K562 (cell line): Measurements from ENCODE around the gene OSBP2. TPM values are rescaled to one million over a fixed set of nuclear protein-coding genes. Genes with fewer than 3 reads are reported as not detected.

Experiments used
- ATAC-seq: fragments of 200-7000 bp; cut with Tn5 transposase; 3 replicates; pipeline ENCODE4 v1.9.1; 2020; ENCODE audit warnings: moderate library complexity
- BruUV-seq: library from RNA; stranded (reverse); fragments of 400-500 nt; replicated peaks from 2 replicates; lab custom pipeline; 2021; lab: Mats Ljungman, UMichigan
- CTCF ChIA-PET: fragments of 300-600 bp; formaldehyde crosslinking; extraction: SDS; loops from one replicate; lab custom pipeline; 2021; ENCODE audit warnings: low intra/inter-chr PET ratio; lab: Yijun Ruan, JAX
- POLR2A ChIA-PET: fragments of 300-600, 350-650 bp; sonication (Branson Sonifier 250); formaldehyde crosslinking; extraction: SDS; loops from one replicate; lab custom pipeline; 2021; ENCODE audit warnings: antibody characterized with exemption, inconsistent platforms; lab: Yijun Ruan, JAX
- DNase-seq, 4 experiments: peaks; one replicate each; pipeline versions ENCODE4 v3.0.0 to v3.0.0-alpha.2; 2011 to 2018; ENCODE audit warnings: low spot score in 3 of 4, mixed read lengths in 3 of 4; ENCODE audit errors: extremely low read depth in 1 of 4
- FAIRE-seq: peaks from 2 replicates; lab custom pipeline; 2011; peaks lifted over from hg19 to GRCh38; lab: Jason Lieb, UNC
- H2AFZ ChIP-seq: 2 replicates; pipeline ENCODE4 v1.6.0; 2011; ENCODE audit warnings: low read depth, low read length, control low read depth, inconsistent platforms
- H3K27ac ChIP-seq: fragments of 200-600 bp; 3 replicates; pipeline ENCODE4 v1.8.0; 2011; ENCODE audit warnings: low read depth, mild to moderate bottlenecking, control low read depth, inconsistent platforms, low read length, moderate library complexity, mixed read lengths; ENCODE audit errors: extremely low read depth
- H3K27me3 ChIP-seq, 2 experiments: fragments of 300-600 bp in 1 of 2; 2 replicates in 1 of 2; 3 replicates in 1 of 2; pipeline versions ENCODE4 v1.6.0 to v1.8.0; 2011; ENCODE audit warnings: inconsistent platforms in 2 of 2, low read length in 2 of 2, mild to moderate bottlenecking in 1 of 2, mixed read lengths in 1 of 2, moderate library complexity in 1 of 2; ENCODE audit not compliant: control insufficient read depth in 2 of 2, insufficient read depth in 2 of 2
- H3K36me3 ChIP-seq: fragments of 300-600 bp; 3 replicates; pipeline ENCODE4 v1.8.0; 2011; ENCODE audit warnings: mild to moderate bottlenecking, low read length, inconsistent platforms; ENCODE audit not compliant: control insufficient read depth, insufficient read depth
- H3K4me1 ChIP-seq, 2 experiments: fragments of 200-600 bp in 1 of 2; replicated peaks in 1 of 2; 2 replicates in 1 of 2; 3 replicates in 1 of 2; pipeline versions ENCODE4 v1.5.1 to v1.8.0; 2011; ENCODE audit warnings: inconsistent platforms in 2 of 2, low read length in 2 of 2, mild to moderate bottlenecking in 1 of 2, mixed read lengths in 1 of 2, moderate library complexity in 1 of 2; ENCODE audit not compliant: control insufficient read depth in 2 of 2, insufficient read depth in 2 of 2
- H3K4me2 ChIP-seq: 2 replicates; pipeline ENCODE4 v1.6.1; 2011; ENCODE audit warnings: low read length, control low read depth, inconsistent platforms, mixed read lengths; ENCODE audit not compliant: insufficient read depth
- H3K4me3 ChIP-seq: fragments of 200-600 bp; sonication (generic), shearing (Covaris generic); 2 replicates; pipeline ENCODE4 v1.5.1; 2016; ENCODE audit warnings: control low read depth, inconsistent platforms
- H3K79me2 ChIP-seq: fragments of 200-600 bp; 3 replicates; pipeline ENCODE4 v1.8.0; 2011; ENCODE audit warnings: low read length, inconsistent platforms; ENCODE audit not compliant: control insufficient read depth, insufficient read depth
- H3K9ac ChIP-seq, 2 experiments: 2 replicates each; pipeline versions ENCODE4 v1.6.0 to v1.6.1; 2011; ENCODE audit warnings: low read depth in 2 of 2, low read length in 2 of 2, control low read depth in 1 of 2, inconsistent platforms in 1 of 2, mild to moderate bottlenecking in 1 of 2, mixed read lengths in 1 of 2; ENCODE audit not compliant: insufficient read depth in 1 of 2
- H3K9me1 ChIP-seq: one replicate; pipeline ENCODE4 v1.6.0; 2011; ENCODE audit warnings: inconsistent platforms, mild to moderate bottlenecking, low read length, moderate library complexity; ENCODE audit not compliant: control insufficient read depth, insufficient read depth
- H3K9me3 ChIP-seq: replicated peaks from 2 replicates; pipeline ENCODE4 v1.5.1; 2011; ENCODE audit warnings: low read depth, low read length, inconsistent platforms; ENCODE audit not compliant: control insufficient read depth, insufficient read depth
- H4K20me1 ChIP-seq: replicated peaks from 2 replicates; pipeline ENCODE4 v1.6.1; 2011; ENCODE audit warnings: low read length, inconsistent platforms, mixed read lengths; ENCODE audit not compliant: control insufficient read depth, insufficient read depth
- ETV6 ChIP-seq, 3 experiments: fragments of 150-350 bp in 1 of 3; sonication (generic) in 1 of 3; formaldehyde crosslinking in 1 of 3; IDR thresholded peaks; 2 replicates each; pipeline versions ENCODE4 v1.6.1 to v1.8.0; 2014 to 2022; ENCODE audit warnings: borderline replicate concordance in 2 of 3, low read depth in 2 of 3, antibody characterized with exemption in 1 of 3, low read length in 1 of 3, mild to moderate bottlenecking in 1 of 3, missing genetic modification reagents in 1 of 3
- FOXP1 ChIP-seq: sonication (generic); formaldehyde crosslinking; IDR thresholded peaks from 2 replicates; pipeline ENCODE4 v1.8.0; 2022; ENCODE audit warnings: mild to moderate bottlenecking, missing genetic modification reagents
- HMG20A ChIP-seq: fragments of 450-650 bp; formaldehyde crosslinking; conservative IDR thresholded peaks from 2 replicates; pipeline ENCODE4 v1.4.0; 2020; ENCODE audit warnings: mild to moderate bottlenecking, mixed read lengths
- MTA2 ChIP-seq: fragments of 450-650 bp; IDR thresholded peaks from 2 replicates; pipeline ENCODE4 v1.6.1; 2016; ENCODE audit warnings: low read depth
- POLR2AphosphoS2 ChIP-seq: IDR thresholded peaks from 2 replicates; pipeline ENCODE4 v1.6.1; 2012; ENCODE audit warnings: low read length, improper control_type of control experiment
- YY1 ChIP-seq, 3 experiments: IDR thresholded peaks; 2 replicates each; pipeline ENCODE4 v1.6.1; 2011; ENCODE audit warnings: low read length in 2 of 3, mild to moderate bottlenecking in 2 of 3, moderate library complexity in 2 of 3, borderline replicate concordance in 1 of 3, control low read depth in 1 of 3, low read depth in 1 of 3; ENCODE audit not compliant: insufficient read depth in 3 of 3, insufficient replicate concordance in 2 of 3, control insufficient read depth in 1 of 3, insufficient read length in 1 of 3; ENCODE audit errors: extremely low read depth in 1 of 3
- ZNF324 ChIP-seq: fragments of 250-450 bp; sonication (Bioruptor Pico); IDR thresholded peaks from 2 replicates; pipeline ENCODE4 v1.4.0; 2020; ENCODE audit warnings: mild to moderate bottlenecking
- WGBS: fragments of 100-300 bp; shearing (Covaris generic); methylation state at CpG from one replicate; pipeline ENCODE4 v1.1.6; 2016; ENCODE audit warnings: low coverage, mixed read lengths; ENCODE audit not compliant: insufficient coverage; ENCODE audit errors: missing lambda C conversion rate; 5-methylcytosine and 5-hydroxymethylcytosine counted together
- in situ Hi-C: fragments of 300-500 bp; cut with MboI; formaldehyde crosslinking; loops from 4 replicates; pipeline ENCODE4 v1.15.0; 2018; ENCODE audit warnings: inconsistent platforms, mixed read lengths
- intact Hi-C: fragments of 100-400 bp; cut with micrococcal nuclease; formaldehyde crosslinking; loops from 2 replicates; pipeline ENCODE4 v1.14.2; 2022
- polyA plus RNA-seq, 8 experiments: library from polyadenylated mRNA; depleted of rRNA in 4 of 8; stranded (reverse) in 5 of 8; unstranded in 3 of 8; fragments of >200 nt; fragmentation: Nextera tagmentation in 2 of 8; fragmentation: Illumina TruSeq in 1 of 8; extraction: Ambion mirVana in 2 of 8; extraction: Trizol in 1 of 8; gene quantifications; 2 replicates each; pipeline versions ENCODE4 v1.2.1 to v1.2.3, GENCODE V29; 2011 to 2014; ENCODE audit warnings: inconsistent platforms in 1 of 8, missing spikeins in 1 of 8
- total RNA-seq, 7 experiments: library from RNA; depleted of rRNA in 6 of 7; stranded (reverse); fragments of >200 nt in 6 of 7; fragmentation: Illumina TruSeq in 2 of 7; extraction: Trizol in 2 of 7; gene quantifications; 2 replicates each; pipeline versions ENCODE4 v1.2.1 to v1.2.3, GENCODE V29; 2011 to 2021; ENCODE audit warnings: low replicate concordance in 1 of 7
- TF ChIP-seq, protein P1 (sequence below): fragments of 250-450 bp; sonication (Bioruptor Pico); IDR thresholded peaks from 2 replicates; pipeline ENCODE4 v1.4.0; 2020
- TF ChIP-seq, protein P2 (sequence below): IDR thresholded peaks from 2 replicates; pipeline ENCODE4 v1.6.1; 2014; ENCODE audit warnings: antibody characterized with exemption
- TF ChIP-seq, protein P3 (sequence below): fragments of 450-650 bp; IDR thresholded peaks from 2 replicates; pipeline ENCODE4 v1.6.1; 2018; ENCODE audit warnings: mild to moderate bottlenecking, low read depth; ENCODE audit not compliant: partially characterized antibody
- TF ChIP-seq, protein P4 (sequence below): sonication (generic); formaldehyde crosslinking; IDR thresholded peaks from 2 replicates; pipeline ENCODE4 v1.8.0; 2023; ENCODE audit warnings: mild to moderate bottlenecking, missing genetic modification reagents
- TF ChIP-seq, protein P5 (sequence below): fragments of 450-650 bp; IDR thresholded peaks from 2 replicates; pipeline ENCODE4 v1.6.1; 2016

The OSBP2 gene
- total and polyA plus RNA-seq, 9 of the 15 experiments (the other 6 are each of a cell fraction or from before 2014, with no cell fraction given) = 0.52 to 29.5 (median 21.6) TPM

DNA sequence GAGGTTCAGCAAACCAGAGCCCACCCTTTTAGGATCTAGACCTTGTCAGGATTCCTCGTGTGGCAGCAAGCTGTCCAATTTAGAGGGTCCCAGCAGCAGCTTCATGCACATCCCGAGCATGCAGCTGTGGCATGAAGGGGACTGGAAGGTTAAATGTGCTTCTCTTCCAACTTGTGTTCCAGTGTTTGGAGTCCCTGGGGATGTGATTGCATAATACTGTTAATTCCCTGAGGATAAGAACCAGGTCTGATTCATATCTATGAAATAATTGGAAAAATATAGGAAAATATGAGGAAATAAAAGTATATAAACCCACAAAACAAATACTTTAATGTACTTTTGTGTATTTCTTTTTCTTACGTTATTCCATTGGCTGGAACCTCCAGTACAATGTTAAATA is 143.4 kb downstream of the OSBP2 start:
- H3K36me3 ChIP-seq = no peaks in the 10 kb centered on the region
- H3K9me3 ChIP-seq = no peaks in the 10 kb centered on the region
- no peak for ATAC-seq
- FAIRE-seq = no peak
- BruUV-seq = no TSS peak
- POLR2A ChIA-PET = interaction anchor here (1.2 kb wide), 1 partner anchor 71 kb away, joined by 4 read pairs; no protein-coding TSS in a partner anchor
- H2AFZ ChIP-seq = no peak overlapping the region
- H4K20me1 ChIP-seq = no peaks in the 10 kb centered on the region
- H3K27ac ChIP-seq = no peak overlapping the region
- H3K4me1 ChIP-seq = no peaks in the 10 kb centered on the region; a peak in 1 of 5 replicates
- no peak overlapping the region for H3K4me3 ChIP-seq
- H3K4me2 ChIP-seq = no peak overlapping the region
- in situ Hi-C loops (no loop called here), intact Hi-C loops (no loop called here)
- no peaks in the 10 kb centered on the region for H3K9me1 ChIP-seq
- CTCF ChIA-PET = no interaction called here
- peaks cover 0 to 4% of the 10 kb centered on the region in 2 experiments; a peak in 2 of 5 replicates for H3K27me3 ChIP-seq
- WGBS = 3% methylated on average over 3 of the region's 3 CpGs
- no peaks in the 10 kb centered on the region for H3K79me2 ChIP-seq
- DNase-seq = no peak
- no peak overlapping the region for H3K9ac ChIP-seq
- TF ChIP-seq MTA2 = no peak
- TF ChIP-seq, protein P1, sequence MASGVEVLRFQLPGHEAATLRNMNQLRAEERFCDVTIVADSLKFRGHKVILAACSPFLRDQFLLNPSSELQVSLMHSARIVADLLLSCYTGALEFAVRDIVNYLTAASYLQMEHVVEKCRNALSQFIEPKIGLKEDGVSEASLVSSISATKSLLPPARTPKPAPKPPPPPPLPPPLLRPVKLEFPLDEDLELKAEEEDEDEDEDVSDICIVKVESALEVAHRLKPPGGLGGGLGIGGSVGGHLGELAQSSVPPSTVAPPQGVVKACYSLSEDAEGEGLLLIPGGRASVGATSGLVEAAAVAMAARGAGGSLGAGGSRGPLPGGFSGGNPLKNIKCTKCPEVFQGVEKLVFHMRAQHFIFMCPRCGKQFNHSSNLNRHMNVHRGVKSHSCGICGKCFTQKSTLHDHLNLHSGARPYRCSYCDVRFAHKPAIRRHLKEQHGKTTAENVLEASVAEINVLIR (CRISPR knock-in tag) = no peak
- TF ChIP-seq YY1 (IDR thresholded peaks at IDR 0.05; ENCODE audit: borderline replicate concordance in 1 of 3, control insufficient read depth in 1 of 3, extremely low read depth in 1 of 3, insufficient read depth in 3 of 3, insufficient read length in 1 of 3, insufficient replicate concordance in 2 of 3, low read depth in 1 of 3, low read length in 2 of 3) = no peak
- TF ChIP-seq ETV6 (IDR thresholded peaks at IDR 0.05; ENCODE audit: borderline replicate concordance in 1 of 2, low read depth in 2 of 2, low read length in 1 of 2) = no peak
- TF ChIP-seq ETV6 (CRISPR knock-in tag; IDR thresholded peaks at IDR 0.05; ENCODE audit: borderline replicate concordance) = no peak
- TF ChIP-seq, protein P2, sequence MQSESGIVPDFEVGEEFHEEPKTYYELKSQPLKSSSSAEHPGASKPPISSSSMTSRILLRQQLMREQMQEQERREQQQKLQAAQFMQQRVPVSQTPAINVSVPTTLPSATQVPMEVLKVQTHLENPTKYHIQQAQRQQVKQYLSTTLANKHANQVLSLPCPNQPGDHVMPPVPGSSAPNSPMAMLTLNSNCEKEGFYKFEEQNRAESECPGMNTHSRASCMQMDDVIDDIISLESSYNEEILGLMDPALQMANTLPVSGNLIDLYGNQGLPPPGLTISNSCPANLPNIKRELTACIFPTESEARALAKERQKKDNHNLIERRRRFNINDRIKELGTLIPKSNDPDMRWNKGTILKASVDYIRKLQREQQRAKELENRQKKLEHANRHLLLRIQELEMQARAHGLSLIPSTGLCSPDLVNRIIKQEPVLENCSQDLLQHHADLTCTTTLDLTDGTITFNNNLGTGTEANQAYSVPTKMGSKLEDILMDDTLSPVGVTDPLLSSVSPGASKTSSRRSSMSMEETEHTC = no peak
- no peak for TF ChIP-seq FOXP1
- TF ChIP-seq, protein P3, sequence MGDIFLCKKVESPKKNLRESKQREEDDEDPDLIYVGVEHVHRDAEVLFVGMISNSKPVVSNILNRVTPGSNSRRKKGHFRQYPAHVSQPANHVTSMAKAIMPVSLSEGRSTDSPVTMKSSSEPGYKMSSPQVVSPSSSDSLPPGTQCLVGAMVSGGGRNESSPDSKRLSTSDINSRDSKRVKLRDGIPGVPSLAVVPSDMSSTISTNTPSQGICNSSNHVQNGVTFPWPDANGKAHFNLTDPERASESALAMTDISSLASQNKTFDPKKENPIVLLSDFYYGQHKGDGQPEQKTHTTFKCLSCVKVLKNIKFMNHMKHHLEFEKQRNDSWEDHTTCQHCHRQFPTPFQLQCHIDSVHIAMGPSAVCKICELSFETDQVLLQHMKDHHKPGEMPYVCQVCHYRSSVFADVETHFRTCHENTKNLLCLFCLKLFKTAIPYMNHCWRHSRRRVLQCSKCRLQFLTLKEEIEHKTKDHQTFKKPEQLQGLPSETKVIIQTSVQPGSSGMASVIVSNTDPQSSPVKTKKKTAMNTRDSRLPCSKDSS = no peak
- no peak for TF ChIP-seq ZNF324 (CRISPR knock-in tag)
- no peak for TF ChIP-seq POLR2AphosphoS2
- TF ChIP-seq, protein P4, sequence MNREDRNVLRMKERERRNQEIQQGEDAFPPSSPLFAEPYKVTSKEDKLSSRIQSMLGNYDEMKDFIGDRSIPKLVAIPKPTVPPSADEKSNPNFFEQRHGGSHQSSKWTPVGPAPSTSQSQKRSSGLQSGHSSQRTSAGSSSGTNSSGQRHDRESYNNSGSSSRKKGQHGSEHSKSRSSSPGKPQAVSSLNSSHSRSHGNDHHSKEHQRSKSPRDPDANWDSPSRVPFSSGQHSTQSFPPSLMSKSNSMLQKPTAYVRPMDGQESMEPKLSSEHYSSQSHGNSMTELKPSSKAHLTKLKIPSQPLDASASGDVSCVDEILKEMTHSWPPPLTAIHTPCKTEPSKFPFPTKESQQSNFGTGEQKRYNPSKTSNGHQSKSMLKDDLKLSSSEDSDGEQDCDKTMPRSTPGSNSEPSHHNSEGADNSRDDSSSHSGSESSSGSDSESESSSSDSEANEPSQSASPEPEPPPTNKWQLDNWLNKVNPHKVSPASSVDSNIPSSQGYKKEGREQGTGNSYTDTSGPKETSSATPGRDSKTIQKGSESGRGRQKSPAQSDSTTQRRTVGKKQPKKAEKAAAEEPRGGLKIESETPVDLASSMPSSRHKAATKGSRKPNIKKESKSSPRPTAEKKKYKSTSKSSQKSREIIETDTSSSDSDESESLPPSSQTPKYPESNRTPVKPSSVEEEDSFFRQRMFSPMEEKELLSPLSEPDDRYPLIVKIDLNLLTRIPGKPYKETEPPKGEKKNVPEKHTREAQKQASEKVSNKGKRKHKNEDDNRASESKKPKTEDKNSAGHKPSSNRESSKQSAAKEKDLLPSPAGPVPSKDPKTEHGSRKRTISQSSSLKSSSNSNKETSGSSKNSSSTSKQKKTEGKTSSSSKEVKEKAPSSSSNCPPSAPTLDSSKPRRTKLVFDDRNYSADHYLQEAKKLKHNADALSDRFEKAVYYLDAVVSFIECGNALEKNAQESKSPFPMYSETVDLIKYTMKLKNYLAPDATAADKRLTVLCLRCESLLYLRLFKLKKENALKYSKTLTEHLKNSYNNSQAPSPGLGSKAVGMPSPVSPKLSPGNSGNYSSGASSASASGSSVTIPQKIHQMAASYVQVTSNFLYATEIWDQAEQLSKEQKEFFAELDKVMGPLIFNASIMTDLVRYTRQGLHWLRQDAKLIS = no peak
- TF ChIP-seq, protein P5, sequence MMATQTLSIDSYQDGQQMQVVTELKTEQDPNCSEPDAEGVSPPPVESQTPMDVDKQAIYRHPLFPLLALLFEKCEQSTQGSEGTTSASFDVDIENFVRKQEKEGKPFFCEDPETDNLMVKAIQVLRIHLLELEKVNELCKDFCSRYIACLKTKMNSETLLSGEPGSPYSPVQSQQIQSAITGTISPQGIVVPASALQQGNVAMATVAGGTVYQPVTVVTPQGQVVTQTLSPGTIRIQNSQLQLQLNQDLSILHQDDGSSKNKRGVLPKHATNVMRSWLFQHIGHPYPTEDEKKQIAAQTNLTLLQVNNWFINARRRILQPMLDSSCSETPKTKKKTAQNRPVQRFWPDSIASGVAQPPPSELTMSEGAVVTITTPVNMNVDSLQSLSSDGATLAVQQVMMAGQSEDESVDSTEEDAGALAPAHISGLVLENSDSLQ = no peak
- TF ChIP-seq HMG20A (CRISPR knock-in tag) = no peak
